NB4 (cell line): ENCODE results near the gene RAD51B.

ENCODE experiments used
- CTCF ChIP-seq: IDR thresholded peaks from one replicate; pipeline ENCODE4 v1.5.1; 2012; ENCODE audit warnings: low read depth, low read length
- MAX ChIP-seq: IDR thresholded peaks from 2 replicates; pipeline ENCODE4 v1.6.1; 2011; ENCODE audit warnings: low read depth, low read length
- MYC ChIP-seq: IDR thresholded peaks from 2 replicates; pipeline ENCODE4 v1.6.1; 2011; ENCODE audit warnings: low read depth, low read length
- POLR2A ChIP-seq: IDR thresholded peaks from 2 replicates; pipeline ENCODE4 v1.6.1; 2011; ENCODE audit warnings: mild to moderate bottlenecking; ENCODE audit not compliant: insufficient read length; ENCODE audit errors: extremely low read depth

GRCh38 chr14:68589447-68590200 lies 770.0 kb downstream of the RAD51B start:
- TF ChIP-seq POLR2A (no peak), CTCF (no peak), MAX (no peak), MYC (no peak)
